ENCODE results near the gene KRTAP4-16.
"Not testable (repeated sequence)": the region's sequence is repeated elsewhere in the genome, so short reads cannot be mapped to it uniquely, and the experiment has no call there.

Gene KRTAP4-16

DNA sequence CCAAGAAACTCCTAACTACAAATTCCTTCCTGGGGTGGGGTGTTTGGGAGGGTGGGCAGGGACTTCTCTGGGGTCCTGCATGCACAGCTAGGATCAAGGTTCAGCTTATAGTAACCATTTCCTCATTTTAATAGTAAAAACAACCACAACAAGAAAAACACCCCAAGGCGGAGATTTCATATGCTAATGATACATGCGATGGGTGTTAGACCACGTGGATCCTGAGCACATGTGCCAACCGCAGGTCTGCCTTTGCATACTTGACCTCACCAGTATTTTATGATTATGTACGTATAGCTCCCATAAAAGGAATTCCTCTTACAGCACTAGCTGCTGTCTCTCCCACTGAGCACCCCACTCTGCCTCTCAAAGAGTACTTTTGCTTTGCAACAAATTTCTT lies 14.3 kb upstream of the KRTAP4-16 start:
- Histone ChIP-seq H3K4me3 (ENCODE audit: low read depth, low read length, poor library complexity, severe bottlenecking) (no peak overlapping the region), H3K27ac (ENCODE audit: low read depth, low read length, poor library complexity, severe bottlenecking) (no peak overlapping the region), H3K36me3 (ENCODE audit: insufficient read depth, low read length) (no peaks in the 10 kb centered on the region), H3F3A (ENCODE audit: insufficient read depth, low read length) (no peaks in the 10 kb centered on the region), H3K79me2 (ENCODE audit: insufficient read depth, low read length) (no peaks in the 10 kb centered on the region), H3K4me2 (ENCODE audit: low read length) (no peak overlapping the region), H3K9me3 (ENCODE audit: low read length) (no peaks in the 10 kb centered on the region), H3K9me2 (ENCODE audit: low read depth, low read length) (no peaks in the 10 kb centered on the region), H2AFZ (ENCODE audit: low read length) (no peak overlapping the region), H3K27me3 (ENCODE audit: insufficient read depth, low read length) (no peaks in the 10 kb centered on the region), H3K9ac (ENCODE audit: low read length) (no peak overlapping the region), H3K4me1 (ENCODE audit: insufficient read depth, low read length, severe bottlenecking) (peaks cover 6% of the 10 kb centered on the region), H4K20me1 (ENCODE audit: insufficient read depth, low read length) (no peaks in the 10 kb centered on the region)
- TF ChIP-seq CTCF (IDR thresholded peaks at IDR 0.05; ENCODE audit: low read length): no peak

DNA sequence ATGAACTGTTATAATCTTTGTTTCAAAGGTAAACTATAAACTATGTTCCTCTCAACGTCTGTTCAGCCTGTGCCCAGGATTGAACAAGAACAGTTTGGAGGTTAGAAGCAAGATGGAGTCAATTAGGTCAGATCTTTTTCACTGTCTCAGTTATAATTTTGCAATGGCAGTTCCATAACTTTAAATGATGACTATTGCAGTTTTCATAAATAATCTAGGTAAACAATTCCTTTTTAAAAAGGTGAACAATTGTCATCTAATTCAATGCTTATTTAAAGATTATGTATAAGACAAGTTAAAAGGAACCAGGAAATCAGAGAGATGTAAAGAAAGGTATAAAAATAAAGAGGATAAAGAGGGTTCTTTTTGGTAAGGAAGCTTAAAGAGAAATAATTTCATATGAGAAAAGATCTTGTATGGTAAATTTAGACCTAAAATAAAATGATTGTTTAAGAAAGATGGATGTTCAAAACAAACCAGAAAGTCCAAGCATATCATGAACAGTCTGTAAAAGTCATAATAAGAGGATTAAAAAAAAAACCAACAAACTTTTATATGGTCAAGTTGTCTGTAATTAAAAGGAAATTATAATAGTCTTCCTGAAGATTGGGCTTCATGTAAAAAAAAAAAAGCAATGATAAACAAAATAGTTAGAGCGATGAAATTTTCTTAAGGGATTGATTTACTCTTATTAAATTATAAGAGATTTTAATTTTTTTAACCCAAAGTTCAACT lies 9.3 kb upstream of the KRTAP4-16 start:
- Histone ChIP-seq H3K9ac (ENCODE audit: low read length) (no peak overlapping the region), H3K9me3 (ENCODE audit: low read length) (no peaks in the 10 kb centered on the region), H3K79me2 (ENCODE audit: insufficient read depth, low read length) (no peaks in the 10 kb centered on the region), H3K4me3 (ENCODE audit: low read depth, low read length, poor library complexity, severe bottlenecking) (no peak overlapping the region), H3K9me2 (ENCODE audit: low read depth, low read length) (no peaks in the 10 kb centered on the region), H3K4me2 (ENCODE audit: low read length) (no peak overlapping the region), H3K27ac (ENCODE audit: low read depth, low read length, poor library complexity, severe bottlenecking) (no peak overlapping the region), H3K27me3 (ENCODE audit: insufficient read depth, low read length) (no peaks in the 10 kb centered on the region), H3K36me3 (ENCODE audit: insufficient read depth, low read length) (no peaks in the 10 kb centered on the region), H3F3A (ENCODE audit: insufficient read depth, low read length) (no peaks in the 10 kb centered on the region), H2AFZ (ENCODE audit: low read length) (no peak overlapping the region), H4K20me1 (ENCODE audit: insufficient read depth, low read length) (no peaks in the 10 kb centered on the region), H3K4me1 (ENCODE audit: insufficient read depth, low read length, severe bottlenecking) (no peaks in the 10 kb centered on the region)
- TF ChIP-seq EZH2 (IDR thresholded peaks at IDR 0.05; ENCODE audit: borderline replicate concordance, low read length) (no peak), CTCF (IDR thresholded peaks at IDR 0.05; ENCODE audit: low read length) (no peak)

GRCh38 chr17:41108728-41109386 lies 6.8 kb upstream of the KRTAP4-16 start:
- not testable (repeated sequence) for H4K20me1 ChIP-seq (ENCODE audit: insufficient read depth, low read length); H3K9ac ChIP-seq (ENCODE audit: low read length); H3K4me3 ChIP-seq (ENCODE audit: low read depth, low read length, poor library complexity, severe bottlenecking); H3K4me2 ChIP-seq (ENCODE audit: low read length); H2AFZ ChIP-seq (ENCODE audit: low read length); H3F3A ChIP-seq (ENCODE audit: insufficient read depth, low read length); H3K4me1 ChIP-seq (ENCODE audit: insufficient read depth, low read length, severe bottlenecking); H3K36me3 ChIP-seq (ENCODE audit: insufficient read depth, low read length); H3K9me3 ChIP-seq (ENCODE audit: low read length); H3K9me2 ChIP-seq (ENCODE audit: low read depth, low read length); H3K27me3 ChIP-seq (ENCODE audit: insufficient read depth, low read length); H3K27ac ChIP-seq (ENCODE audit: low read depth, low read length, poor library complexity, severe bottlenecking); H3K79me2 ChIP-seq (ENCODE audit: insufficient read depth, low read length)
